NCI-H2171 (cell line): ENCODE data around the gene KLRC4.
"Not testable (repeated sequence)": the region's sequence is repeated elsewhere in the genome, so short reads cannot be mapped to it uniquely, and the experiment has no call there.

ENCODE experiments used
- DNase-seq: peaks from one replicate; lab custom pipeline; 2025; lab: John Stamatoyannopoulos, UW

Gene KLRC4

DNA sequence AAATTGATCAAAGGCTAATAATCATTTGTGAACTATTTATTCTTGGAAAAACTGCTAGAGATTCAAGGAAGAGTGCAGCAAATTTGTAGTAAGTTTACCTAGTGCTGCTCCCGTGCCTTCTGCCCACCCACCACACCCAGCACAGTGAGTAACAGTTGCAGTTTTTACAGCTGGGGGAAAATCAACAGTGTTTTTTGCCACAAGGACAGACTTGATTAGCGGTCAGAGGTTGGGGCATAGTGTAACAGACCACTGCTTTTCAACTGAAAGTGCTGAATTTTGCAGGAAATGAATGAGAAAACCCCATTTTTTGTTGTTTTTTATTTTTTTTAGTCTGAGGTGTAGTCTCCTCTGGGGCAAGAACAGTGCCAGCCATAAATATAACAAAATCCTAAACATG, 12.3 kb downstream of the KLRC4 start:
- no peak for DNase-seq

DNA sequence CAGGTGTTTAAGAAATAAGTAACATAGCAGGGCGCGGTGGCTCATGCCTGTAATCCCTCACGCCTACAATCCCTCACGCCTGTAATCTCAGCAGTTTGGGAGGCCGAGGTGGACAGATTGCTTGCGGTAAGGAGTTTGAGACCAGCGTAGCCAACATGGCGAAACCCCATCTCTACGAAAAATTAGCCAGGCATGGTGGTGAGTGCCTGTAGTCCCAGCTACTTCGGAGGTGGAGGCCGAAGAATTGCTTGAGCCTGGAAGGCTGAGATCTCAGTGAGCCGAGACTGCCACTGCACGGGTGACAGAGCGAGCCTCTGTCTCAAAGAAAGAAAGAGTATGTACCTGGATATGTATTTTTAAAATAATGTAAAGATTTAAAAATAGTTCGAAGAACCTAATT, 13.4 kb downstream of the KLRC4 start:
- not testable (repeated sequence) for DNase-seq

DNA sequence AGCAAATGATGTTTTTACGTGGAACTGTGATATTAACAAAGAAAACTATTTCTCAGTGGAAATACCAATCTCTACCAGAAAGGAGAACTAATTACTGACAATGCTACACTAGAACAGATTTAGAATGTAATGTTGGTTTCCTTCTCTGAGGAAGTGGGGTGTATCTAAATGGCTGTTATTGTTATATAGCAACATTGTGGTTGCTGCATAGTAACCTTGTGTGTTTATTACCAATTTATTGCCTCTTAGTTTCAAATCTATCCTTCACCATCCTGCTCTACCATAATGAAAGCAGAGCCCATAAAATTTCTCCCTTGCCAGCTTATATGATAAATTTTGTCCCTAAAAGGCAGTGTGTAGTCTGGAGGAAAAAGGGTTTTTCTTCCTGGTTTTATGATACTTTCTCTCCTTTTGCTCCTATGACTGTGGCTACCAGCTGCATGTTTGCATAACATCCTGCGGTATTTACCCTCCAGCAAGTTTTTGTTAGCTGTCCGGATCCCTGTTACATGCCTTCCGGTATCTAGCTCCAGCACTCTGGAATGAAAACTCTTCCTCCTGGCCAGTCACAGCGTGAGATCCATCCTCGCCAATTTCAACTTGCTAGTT, 14.1 kb downstream of the KLRC4 start:
- no peak for DNase-seq

DNA sequence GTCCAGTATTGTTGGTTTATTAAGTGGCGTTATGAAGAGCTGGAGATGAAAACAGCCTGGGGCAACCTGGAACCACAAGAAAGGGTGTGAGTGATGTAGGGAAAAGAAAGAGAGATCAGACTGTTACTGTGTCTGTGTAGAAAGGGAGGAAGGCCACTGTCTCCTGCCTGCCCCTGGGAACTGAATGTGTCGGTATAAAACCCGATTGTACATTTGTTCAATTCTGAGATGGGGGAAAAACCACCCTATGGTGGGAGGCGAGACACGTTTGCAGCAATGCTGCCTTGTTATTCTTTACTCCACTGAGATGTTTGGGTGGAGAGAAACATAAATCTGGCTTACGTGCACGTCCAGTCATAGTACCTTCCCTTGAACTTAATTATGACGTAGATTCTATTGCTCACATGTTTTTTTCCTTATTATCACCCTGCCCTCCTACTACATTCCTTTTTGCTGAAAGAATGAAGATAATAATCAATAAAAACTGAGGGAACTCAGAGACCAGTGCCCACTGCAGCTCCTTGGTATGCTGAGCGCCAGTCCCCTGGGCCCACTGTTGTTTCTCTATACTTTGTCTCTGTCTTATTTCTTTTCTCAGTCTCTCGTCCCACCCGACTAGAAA, 14.9 kb downstream of the KLRC4 start:
- DNase-seq = not testable (repeated sequence)

DNA sequence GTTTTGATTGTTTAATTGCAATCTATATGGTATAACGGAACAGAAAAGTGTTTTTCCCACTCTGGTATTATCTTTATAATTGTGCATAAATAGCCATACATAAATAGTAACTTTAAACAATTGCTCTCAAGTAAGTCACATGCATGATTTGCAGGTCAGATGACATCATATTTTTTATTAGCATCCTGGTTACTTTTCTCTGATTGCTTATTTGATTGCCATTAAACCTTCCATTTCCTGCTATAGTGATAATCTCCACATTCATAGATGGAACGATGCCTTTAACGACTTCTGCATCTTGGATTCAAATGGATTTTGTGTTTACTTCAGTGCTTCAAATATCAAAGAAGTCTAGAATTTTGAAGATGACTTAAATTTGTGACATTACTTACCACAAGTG, 16.3 kb downstream of the KLRC4 start:
- no peak for DNase-seq

DNA sequence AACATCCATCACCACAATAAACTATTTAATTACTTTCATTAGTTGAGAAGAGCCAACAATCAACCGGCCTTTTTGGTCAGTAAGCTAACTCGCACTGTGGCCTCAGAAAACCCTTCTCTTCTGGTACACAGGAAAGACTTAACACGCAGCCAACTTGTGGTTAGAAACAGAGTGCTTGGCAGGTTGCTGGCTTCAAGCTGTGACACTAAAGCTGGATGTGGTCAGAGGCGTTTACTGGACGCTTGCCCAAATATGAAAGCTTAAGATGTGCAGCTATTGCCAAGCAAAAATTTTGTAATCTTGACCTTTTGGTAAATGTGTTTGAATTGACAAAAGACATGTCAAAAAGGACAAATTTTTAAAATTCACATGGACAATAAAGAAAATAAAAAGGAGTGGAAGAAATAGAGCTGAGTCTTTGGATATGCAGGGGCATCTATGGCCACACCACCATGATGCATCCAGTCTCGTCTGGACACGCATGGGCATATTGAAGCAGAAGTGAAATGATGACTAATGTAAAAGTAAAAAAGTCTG, 17.1 kb downstream of the KLRC4 start:
- no peak for DNase-seq

DNA sequence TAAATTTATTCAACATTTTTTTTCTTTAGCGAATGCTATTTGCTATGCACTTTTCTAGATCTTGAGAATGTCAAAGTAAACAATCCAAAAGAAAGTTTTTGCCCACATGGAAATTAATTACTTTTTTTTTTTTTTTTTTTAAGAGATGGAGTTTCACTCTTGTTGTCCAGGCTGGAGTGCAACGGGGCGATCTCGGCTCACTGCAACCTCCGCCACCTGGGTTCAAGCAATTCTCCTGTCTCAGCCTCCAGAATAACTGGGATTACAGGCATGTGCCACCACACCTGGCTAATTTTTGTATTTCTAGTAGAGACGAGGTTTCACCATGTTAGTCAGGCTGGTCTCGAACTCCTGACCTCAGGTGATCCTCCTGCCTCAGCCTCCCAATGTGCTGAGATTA, 18.6 kb downstream of the KLRC4 start:
- not testable (repeated sequence) for DNase-seq

GRCh38 chr12:10389904-10390303, 19.7 kb downstream of the KLRC4 start, which contains the start of gene KLRK1:
KLRK1 (minus strand) TSS chr12:10390041; CDS start chr12:10388810, 1,231 bp downstream.
- DNase-seq = no peak

- no peak for DNase-seq
These were observed 20.7 kb downstream of the KLRC4 start for GRCh38 chr12:10388624-10389413.

DNA sequence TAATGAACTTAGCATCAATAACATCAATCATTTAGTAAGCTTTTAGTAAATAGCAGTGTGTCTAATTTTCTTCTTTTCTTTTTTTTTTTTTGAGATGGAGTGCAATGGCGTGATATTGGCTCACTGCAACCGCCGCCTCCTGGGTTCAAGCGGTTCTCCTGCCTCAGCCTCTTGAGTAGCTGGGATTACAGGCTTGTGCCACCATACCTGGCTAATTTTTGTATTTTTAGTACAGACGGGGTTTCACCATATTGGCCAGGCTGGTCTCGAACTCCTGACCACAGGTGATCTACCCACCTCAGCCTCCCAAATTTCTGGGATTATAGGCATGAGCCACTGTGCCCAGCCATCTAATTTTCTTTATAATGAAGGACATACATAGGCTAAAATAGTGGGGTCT, 22.1 kb downstream of the KLRC4 start:
- DNase-seq = not testable (repeated sequence)

DNA sequence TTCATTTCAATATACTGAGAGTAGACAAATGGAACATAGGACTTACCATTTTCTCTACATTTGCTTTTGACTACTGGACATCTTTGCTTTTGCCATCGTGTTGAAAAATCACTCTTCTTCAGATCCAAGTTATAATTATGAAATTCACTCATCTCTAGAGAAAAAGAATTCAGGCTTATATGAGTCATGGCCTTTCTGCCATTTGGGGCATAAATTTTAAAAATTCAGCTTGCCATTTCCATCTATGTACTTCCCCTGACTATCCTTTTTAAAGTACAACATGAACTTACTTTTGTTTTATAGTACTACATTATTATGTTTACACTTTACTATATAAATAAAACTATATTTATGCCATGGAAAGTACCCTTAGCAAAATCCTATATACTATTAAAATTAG, 22.7 kb downstream of the KLRC4 start:
- no peak for DNase-seq

DNA sequence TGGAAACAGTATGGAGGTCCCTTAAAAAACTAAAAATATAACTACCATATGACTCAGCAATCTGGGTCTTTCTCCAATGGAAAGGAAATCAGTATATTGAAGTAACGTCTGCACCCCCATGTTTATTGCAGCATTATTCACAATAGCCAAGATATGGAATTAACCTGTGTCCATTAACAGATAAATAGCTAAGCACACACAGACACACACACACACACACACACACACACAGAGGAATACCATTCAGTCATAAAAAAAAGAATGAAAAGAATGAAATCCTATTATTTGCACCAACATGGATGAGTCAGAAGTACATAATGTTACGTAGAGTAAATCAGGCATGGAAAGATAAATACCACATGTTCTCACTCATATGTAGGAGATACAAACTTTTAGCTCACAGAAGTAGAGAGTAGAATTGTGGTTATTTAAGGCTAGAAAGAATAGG, 24.4 kb downstream of the KLRC4 start:
- DNase-seq = no peak

- no peak for DNase-seq
These were observed 25.4 kb downstream of the KLRC4 start for GRCh38 chr12:10384191-10384590.

DNA sequence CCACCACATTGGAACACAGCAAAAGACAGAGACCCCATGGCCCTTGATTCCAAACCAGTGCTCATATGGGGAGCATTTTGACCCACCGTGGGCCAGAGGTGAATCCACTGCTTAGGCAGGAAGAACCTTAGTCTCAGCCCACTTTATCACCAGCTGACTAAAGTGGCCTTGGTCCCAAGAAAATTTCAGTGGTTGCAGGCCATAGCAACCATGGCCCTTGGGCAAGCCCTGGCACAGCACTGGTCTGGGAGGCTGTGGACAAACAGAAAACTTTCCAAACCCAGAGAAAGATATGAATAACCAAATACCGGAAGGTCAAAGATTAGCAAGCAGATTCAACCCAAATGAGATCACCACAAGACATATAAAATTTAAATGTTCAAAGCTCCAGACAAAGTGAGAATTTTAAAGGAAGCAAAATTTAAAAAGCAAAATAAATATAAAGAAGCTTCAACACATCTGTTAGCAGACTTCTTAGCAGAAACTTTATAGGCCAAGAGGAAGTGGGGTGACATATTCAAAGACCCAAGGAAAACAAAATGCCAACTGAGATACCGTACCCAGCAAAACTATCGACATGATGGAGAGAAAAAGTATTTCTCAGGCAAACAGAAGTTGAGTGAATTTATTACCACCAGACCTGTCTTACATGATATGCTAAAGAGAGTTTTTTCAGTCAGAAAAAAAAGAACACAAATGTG, 27.5 kb downstream of the KLRC4 start:
- no peak for DNase-seq

GRCh38 chr12:10378737-10379136, 30.8 kb downstream of the KLRC4 start:
- DNase-seq = not testable (repeated sequence)

DNA sequence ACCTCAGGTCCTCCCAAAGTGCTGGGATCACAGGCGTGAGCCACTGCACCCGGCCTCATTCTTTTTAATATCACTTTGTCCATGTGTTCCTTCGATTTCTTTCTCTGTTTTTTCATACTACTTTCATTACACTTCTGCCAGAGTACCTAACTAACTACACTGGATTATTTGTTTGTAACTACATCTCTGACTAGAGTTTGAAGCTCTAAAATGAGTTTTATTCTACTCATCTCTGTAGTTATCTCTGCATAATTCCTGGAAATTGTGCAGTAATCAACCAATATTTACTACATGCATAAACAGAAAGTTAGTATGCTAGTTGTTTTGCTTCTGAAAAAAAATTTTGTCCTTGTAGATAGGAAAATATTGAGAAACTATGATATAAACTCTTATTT, 34.9 kb downstream of the KLRC4 start:
- DNase-seq = no peak

- no peak for DNase-seq
These were observed 37.0 kb downstream of the KLRC4 start for GRCh38 chr12:10372559-10372958.

GRCh38 chr12:10371893-10372535, 37.5 kb downstream of the KLRC4 start:
- not testable (repeated sequence) for DNase-seq

GRCh38 chr12:10369557-10370415, 39.8 kb downstream of the KLRC4 start:
- no peak for DNase-seq
